HG03558 (cell line): ENCODE results near the gene GDI1.

ENCODE experiments used
- ATAC-seq: cut with Tn5 transposase; IDR thresholded peaks from one replicate; pipeline ENCODE4 v1.9.1; 2021; ENCODE audit warnings: moderate number of reproducible peaks; ENCODE audit not compliant: unreplicated experiment; ENCODE audit errors: extremely low read depth

GDI1 gene

DNA sequence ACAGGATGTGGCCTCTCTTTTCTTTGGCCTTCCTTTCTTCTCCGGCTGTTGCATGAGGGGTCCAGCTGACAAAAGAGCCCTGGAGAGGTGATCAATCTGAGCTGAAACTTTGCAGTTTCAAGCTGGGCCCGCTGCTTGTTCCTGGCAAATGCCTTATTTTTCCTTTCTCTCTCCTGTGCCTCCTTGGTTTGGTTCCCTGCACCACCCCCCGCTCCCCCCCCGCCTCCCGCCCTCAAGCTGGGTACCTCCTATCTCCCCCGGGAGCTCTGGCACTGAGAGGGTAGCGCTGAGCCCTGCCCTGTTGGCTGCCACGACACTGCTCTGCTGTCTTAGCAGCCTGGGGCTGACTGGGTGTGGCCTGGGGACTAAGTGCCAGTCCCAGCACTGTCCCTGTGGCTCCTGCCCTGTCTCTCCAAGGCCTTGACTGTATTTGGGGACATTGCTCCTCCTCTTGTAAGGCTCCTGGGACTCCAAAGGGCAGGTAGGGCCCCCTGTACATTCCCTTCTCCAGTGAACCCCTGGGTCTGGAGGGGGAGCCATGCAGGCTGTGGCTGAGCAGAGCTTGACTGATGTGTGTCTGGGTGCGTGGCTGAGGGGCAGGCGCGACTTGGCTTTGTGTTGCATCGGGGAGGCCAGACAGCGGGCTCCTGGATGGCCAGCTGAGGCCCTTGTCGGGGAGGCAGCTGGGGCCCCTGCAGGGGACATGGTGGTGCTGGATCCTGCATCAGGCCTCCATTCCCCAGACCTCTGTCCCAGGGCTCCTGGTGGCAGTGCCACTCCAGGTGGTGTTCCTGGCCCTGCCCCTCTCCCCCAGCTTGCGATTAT, 22.2 kb downstream of the GDI1 start:
- no peak for ATAC-seq

DNA sequence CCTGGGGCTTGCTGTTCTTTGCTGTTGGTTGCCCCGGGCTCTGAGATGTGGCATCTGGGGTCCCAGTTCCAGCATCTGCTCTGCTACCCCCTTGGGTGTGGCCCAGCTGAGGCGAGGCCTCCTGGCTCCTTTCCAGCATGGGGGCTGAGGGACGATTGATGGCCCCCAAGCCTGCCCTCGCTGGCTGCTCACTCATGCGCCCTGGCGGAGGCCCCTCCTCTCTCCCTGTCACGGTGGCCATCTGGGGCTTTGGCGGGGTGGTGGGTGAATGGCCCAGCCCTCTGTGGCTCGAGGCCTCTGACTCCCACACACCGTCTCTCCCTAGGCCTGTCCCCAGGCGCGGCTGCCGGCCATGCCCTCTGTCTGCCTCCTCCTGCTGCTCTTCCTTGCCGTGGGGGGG, 22.9 kb downstream of the GDI1 start:
- ATAC-seq: no peak

DNA sequence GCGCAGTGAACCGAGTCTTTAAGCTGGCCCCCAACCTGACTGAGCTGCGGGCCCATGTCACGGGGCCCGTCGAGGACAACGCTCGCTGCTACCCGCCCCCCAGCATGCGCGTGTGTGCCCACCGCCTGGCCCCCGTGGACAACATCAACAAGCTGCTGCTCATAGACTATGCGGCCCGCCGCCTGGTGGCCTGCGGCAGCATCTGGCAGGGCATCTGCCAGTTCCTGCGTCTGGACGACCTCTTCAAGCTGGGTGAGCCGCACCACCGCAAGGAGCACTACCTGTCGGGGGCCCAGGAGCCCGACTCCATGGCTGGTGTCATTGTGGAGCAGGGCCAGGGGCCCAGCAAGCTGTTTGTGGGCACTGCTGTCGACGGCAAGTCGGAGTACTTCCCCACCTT, 23.4 kb downstream of the GDI1 start:
- no peak for ATAC-seq

DNA sequence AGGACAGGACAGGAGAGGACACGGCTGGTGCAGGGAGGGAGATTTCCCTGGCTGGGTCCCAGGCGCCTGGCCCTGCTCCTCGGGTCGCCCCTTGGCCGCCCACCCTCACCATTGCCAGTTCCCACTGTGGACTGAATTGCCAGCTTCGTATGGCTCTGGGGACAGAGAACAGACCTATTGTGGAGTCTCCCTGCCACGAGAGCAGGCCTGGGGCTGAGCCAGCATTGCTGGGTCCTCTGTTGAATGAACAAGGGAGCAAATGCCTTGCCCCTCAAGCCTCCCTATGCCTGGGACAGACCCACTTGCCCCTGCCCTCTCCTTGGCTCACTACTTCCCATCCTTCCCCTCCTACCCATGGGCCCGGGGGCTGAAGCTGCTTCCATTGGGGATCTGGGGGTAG, 25.4 kb downstream of the GDI1 start:
- ATAC-seq: no peak

DNA sequence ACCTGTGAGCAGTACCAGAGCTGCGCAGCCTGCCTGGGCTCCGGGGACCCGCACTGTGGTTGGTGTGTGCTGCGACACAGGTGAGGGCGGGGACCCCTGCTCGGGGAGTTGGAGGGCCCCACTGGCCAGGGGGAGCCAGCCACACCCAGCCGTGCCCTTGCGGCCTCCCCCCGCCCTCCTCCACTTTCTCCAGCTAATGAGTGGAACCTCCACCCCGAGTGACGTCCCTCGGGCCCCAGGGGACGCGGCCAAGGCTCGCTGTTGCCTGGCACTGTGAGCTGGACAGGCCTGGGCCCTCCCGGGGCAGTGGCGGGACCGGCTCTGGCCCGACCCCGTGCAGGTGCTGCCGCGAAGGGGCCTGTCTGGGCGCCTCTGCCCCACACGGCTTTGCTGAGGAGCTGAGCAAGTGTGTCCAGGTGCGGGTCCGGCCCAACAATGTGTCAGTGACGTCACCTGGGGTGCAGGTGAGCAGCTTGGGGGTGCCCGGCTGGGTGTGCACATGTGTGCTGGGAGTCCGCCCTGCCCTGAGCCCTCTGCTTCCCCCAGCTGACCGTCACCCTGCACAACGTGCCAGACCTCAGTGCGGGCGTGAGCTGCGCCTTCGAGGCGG, 26.8 kb downstream of the GDI1 start:
- no peak for ATAC-seq

DNA sequence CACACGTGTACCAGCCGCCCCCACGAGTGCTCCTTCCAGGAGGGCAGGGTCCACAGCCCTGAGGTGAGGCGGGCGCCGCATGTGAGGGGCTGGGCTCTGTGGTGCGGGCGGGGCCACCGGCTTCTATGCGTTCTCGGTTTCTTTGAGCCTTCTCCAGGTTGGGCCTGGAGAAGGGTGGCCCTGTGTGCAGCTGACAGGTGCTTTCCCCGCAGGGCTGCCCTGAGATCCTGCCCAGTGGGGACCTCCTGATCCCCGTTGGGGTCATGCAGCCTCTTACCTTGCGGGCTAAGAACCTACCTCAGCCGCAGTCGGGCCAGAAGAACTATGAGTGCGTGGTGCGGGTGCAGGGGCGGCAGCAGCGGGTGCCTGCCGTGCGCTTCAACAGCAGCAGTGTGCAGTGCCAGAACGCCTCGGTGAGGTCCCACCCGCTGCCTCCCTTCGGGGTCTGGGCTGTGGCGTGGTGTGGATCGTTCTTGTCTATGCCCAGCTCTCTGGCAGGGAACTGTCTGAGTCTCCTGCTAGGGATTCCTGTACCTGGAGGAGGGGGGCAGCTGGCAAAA, 27.9 kb downstream of the GDI1 start:
- ATAC-seq: no peak

DNA sequence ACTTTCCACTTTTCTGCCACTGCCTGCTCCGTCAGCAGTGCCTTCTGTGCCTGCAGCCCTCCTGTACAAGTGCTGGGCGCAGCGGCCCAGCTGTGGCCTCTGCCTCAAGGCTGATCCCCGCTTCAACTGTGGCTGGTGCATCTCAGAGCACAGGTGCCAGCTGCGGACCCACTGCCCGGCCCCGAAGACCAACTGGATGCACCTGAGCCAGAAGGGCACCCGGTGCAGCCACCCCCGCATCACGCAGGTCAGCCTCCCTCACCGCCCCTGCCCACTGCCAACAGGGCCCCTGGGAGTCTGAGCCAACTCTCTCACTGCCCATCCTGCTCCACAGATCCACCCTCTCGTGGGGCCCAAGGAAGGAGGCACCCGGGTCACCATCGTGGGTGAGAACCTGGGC, 28.6 kb downstream of the GDI1 start:
- ATAC-seq: no peak

DNA sequence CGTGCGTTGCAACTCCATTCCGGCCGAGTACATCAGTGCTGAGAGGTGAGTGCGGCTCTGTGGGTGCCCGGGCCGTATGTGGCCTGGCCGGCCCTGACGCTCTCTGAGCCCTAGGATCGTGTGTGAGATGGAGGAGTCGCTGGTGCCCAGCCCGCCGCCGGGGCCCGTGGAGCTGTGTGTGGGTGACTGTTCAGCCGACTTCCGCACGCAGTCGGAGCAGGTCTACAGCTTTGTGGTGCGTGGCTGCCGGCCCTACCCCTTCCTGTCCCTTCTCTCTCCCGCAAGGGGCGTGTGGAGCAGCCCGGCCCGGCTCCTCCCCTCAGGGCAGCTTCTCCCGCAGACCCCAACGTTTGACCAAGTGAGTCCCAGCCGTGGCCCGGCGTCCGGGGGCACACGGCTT, 29.1 kb downstream of the GDI1 start:
- no peak for ATAC-seq

DNA sequence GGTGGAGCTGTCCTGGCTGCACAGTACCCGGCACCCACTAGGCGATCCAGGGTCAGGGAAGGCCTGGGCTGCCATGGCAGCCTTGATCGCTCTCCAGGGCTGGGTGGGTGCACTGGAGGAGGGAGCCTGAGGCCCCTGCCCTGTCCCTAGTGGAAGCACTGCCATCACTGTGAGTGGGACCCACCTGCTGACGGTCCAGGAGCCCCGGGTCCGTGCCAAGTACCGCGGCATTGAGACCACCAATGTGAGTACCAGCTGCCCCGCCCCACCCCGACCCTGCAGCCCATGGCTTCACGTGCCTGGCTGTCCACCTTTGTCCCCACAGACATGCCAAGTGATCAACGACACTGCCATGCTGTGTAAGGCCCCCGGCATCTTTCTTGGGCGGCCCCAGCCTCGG, 30.0 kb downstream of the GDI1 start:
- no peak for ATAC-seq

DNA sequence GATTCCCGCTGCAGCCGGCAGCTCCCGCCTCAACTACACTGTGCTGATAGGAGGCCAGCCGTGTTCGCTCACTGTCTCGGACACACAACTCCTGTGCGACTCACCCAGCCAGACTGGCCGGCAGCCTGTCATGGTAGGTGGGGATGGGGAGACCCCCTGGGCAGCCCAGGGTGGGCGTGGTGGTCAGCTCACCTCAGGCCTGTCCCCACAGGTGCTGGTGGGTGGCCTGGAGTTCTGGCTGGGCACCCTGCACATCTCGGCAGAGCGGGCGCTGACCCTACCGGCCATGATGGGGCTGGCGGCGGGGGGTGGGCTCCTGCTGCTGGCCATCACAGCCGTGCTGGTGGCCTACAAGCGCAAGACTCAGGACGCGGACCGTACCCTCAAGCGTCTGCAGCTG, 30.6 kb downstream of the GDI1 start:
- no peak for ATAC-seq

DNA sequence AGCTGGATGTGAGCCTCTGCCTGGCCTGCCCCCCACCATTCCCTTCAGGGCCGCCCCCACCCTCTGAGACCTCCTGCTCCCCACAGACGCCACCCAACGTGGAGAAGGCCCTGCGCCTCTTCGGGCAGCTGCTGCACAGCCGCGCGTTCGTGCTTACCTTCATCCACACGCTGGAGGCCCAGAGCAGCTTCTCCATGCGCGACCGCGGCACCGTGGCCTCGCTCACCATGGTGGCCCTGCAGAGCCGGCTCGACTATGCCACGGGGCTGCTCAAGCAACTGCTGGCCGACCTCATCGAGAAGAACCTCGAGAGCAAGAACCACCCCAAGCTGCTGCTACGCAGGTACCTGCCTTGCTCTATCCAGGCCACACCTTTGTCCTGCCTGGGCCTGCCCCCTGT, 31.3 kb downstream of the GDI1 start:
- ATAC-seq: no peak

DNA sequence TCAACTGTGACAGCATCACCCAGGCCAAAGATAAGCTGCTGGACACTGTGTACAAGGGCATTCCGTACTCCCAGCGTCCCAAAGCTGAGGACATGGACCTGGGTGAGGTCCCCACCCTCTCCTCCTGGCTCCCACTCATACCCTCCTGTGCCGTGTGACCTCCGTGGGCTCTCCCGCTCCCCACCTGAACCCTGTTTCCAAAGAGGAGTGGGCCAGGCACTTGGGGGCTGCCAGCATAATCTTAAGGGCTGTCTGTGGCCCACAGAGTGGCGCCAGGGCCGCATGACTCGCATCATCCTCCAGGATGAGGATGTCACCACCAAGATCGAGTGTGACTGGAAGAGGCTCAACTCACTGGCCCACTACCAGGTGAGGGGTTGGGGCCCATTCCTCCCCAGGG, 32.2 kb downstream of the GDI1 start:
- no peak for ATAC-seq

DNA sequence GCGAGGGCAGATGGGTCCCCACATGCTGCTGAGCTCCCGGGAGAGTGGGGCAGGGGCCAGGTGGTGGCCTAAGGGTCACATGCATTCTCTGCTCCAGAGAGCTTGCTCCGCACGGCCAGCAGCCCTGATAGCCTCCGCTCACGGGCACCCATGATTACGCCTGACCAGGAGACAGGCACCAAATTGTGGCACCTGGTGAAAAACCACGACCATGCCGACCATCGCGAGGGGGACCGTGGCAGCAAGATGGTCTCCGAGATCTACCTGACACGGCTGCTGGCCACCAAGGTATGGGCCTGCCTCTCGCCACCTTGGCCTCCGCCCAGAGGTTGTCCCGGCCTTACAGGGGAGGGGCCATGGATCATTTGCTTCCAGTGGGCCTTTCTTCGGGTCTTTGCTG, 32.9 kb downstream of the GDI1 start:
- no peak for ATAC-seq

DNA sequence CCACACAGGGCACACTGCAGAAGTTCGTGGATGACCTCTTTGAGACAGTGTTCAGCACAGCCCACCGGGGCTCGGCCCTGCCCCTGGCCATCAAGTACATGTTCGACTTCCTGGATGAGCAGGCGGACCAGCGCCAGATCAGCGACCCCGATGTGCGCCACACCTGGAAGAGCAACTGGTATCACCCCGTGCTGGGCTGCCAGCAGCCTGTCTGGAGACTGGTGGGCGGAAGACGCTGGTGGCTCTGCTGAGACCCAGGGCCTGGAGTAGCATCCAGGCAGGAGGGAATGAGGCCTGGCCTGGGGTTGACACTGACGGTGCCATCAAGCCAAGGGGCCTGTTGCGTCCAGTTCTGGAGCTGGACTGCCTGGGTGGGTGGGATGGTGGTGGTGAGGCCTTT, 33.5 kb downstream of the GDI1 start:
- ATAC-seq: no peak

DNA sequence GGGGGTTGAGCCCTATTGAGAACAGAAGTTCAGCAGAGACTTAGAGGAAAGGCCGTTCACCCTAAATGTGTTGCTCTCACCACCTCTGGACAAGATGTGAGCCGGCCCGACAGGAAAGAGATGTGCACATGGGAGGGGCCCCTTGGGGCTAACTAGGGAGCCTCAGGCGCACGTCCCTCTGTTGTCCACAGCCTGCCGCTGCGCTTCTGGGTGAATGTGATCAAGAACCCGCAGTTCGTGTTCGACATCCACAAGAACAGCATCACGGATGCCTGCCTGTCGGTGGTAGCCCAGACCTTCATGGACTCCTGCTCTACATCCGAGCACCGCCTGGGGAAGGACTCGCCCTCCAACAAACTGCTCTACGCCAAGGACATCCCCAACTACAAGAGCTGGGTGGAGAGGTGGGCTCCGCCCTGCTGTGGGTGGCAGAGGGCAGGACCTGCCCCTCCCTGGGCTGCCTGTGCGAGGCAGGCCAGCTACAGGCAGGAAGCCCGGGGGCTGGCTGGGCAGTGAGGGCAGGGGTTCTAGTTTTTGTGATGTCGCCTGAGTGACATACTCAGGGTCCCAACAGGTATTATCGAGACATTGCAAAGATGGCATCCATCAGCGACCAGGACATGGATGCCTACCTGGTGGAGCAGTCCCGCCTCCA, 34.1 kb downstream of the GDI1 start:
- no peak for ATAC-seq

DNA sequence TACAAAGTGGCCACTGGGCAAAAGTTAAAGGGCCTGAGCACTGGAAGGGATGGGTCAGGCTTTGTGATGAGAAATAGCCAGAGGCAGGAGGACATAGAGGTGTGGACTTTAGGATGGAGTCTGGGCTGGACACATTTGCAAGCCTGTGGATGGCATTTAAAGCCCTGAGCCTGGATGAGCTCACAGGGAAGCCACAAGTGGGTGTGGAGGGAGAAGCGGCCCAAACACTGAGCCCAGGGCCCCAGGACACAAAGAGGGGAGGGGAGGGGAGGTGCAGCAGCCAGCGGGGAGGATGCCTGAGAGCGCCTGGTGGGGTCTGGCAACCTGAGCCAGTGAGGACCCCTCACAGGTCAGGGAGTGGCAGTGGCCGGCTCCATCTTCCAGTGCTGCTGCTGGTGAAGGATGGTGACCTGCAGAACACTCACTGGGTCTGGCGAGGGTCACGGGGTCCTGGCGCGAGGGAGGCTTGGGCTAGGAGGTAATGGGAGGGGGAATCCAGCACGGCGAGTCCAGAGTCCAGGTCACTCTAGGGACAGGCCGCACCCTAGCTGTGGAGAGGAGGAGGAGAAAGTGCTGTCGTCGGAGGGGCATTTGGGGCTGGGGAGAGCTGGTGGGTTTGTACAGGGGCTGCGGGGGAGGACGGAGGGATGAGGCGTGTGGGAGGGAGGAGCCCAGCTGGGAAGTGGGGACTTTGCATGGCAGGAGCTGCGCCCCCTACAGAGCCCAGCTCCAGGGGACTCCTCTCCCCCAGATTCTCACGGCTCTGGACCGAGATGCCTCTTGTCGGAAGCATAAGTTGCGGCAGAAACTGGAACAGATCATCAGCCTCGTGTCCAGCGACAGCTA, 35.1 kb downstream of the GDI1 start:
- ATAC-seq: no peak

DNA sequence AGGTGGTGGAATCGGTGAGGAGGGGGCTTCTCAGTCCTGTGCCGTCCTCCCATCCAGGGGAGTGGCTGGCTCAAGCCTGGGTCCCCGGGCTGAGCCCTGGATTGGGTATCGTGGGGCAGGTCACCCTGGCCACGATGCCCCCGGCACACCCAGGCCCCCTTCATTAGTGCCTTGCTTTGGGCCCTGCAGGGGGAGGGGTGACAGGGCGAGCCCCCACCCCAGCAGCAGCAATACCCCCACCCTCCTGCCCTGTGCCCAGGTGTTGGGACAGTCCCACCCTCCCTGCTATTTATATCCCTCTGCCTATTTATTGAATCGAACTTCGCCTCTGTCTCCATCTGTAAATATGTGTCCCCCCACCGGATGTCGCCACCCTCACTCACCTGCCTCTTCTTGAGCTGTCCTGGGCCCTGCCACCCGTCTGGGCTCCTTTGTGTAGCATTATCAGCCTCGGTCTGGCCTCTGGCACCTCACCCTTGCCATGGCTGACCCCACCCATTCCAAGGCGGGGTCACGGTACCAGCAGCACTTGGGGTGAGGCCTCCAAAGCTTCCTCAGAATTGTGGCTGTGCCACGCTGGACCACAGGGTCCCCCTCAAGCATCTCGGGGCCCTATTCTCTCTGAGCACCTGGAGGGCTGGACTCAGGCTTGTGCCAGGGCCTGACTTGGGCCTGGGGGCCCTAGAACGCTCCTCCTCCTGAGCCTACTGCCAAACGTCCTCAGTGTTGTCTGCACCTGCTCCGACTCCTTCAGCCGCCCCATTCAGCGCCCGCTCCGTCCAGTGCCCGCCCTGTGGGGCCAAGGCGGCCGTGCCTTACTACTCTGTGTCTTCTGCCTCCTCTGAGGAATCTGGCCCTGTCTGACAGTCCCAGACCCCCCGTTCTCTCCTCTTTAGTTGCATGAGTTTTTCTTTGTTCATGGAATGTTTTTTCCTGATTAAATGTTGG, 36.0 kb downstream of the GDI1 start:
- no peak for ATAC-seq

DNA sequence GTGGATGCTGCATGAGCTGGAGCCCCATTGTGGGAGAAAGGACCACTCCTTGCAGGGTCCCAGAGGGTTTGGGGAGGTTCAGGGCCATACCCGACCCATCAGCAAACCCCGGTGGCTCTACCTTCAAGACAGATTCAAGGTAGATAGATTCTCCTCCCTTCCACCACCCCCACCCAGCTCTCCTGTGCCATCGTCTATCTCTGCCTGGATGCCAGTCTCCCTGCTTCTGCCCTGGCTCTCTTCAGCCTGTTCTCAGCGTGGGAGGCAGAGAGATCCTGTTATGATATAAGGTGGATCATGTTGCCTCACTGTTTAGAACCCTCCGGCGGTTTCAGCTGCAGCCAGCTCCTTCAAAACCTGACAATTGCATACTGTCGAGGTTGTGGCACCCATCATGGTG, 36.7 kb downstream of the GDI1 start:
- no peak for ATAC-seq

DNA sequence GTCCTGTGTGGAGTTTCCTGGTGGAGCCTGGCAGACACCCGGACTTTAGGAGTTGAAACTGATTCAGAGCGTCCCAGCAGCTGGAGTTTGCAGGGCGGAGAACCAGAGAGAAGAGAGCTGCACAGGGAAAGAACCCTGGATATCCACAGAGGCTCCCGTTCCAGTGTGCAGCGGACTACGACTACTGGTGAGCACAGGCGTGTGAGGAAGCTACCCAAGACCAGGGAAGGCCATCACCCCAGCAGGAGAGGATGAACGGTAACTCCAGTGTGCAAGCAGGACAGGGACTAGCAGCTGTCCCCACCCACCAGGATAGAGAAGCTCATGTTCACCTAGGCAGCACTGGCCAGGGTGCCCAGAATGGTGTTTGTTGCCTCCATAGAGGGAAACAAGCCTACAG, 39.9 kb downstream of the GDI1 start:
- no peak for ATAC-seq
